SH-SY5Y (cell line): ENCODE measurements around the gene RPL15.

Source experiments
- GATA2 ChIP-seq: IDR thresholded peaks from 2 replicates; pipeline ENCODE4 v1.6.1; 2011; ENCODE audit warnings: mild to moderate bottlenecking, low read depth, low read length
- GATA3 ChIP-seq: IDR thresholded peaks from 2 replicates; pipeline ENCODE4 v1.6.1; 2011; ENCODE audit warnings: low read depth, mild to moderate bottlenecking, low read length, moderate library complexity

GRCh38 chr3:23880703-23881339 is 36.1 kb upstream of the RPL15 start:
- TF ChIP-seq GATA2 (no peak), GATA3 (no peak)
